GM19099 (cell line): ENCODE results near the gene COL19A1.

Source experiments
- POLR2A ChIP-seq: IDR thresholded peaks from 3 replicates; pipeline ENCODE4 v1.6.1; 2011; ENCODE audit warnings: low read depth; ENCODE audit not compliant: insufficient read length; ENCODE audit errors: extremely low read depth

Gene COL19A1

GRCh38 chr6:70234561-70235236 lies 368.3 kb downstream of the COL19A1 start:
- no peak for TF ChIP-seq POLR2A

DNA sequence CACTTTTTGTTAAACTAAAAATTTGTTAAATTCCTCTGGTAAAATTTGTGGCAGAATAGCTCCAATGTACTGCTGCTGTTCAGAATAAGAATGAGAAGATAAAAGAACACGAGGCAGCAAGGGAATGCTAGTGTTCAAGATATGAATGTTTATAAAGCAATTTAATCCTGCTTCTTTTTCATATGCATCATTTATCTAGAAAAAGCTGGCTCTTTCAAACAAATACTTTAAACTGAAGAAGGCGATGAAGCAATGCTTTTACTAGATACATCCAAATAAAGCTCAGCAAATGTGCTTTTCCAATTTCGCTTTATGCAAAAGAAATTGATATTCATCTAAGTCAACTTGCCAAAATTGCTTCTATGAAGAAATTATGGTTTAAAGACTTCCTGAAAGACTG lies 370.0 kb downstream of the COL19A1 start:
- no peak for TF ChIP-seq POLR2A

GRCh38 chr6:70241031-70241430 lies 374.7 kb downstream of the COL19A1 start:
- no peak for TF ChIP-seq POLR2A

DNA sequence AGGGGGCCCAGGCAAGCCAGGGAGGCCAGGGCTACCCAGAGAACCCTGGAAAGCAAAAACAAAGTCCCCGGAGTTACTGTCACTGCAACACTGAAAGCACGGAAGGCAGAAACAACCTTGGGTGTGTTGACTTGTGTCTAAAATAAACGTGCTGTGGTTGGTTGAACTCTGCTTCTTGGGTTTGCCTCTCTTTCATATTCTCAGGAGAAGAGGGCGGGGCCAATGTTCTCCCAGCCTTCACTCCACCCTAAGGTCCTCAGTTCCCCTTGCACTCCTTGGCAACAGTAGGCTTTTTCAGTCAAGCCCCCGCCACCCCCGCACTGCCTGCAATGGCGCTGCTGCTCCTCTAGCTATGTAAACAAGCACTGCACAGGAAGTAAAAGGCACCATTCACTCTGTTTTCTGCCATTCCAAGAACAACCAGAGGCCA lies 375.6 kb downstream of the COL19A1 start:
- TF ChIP-seq POLR2A: no peak

DNA sequence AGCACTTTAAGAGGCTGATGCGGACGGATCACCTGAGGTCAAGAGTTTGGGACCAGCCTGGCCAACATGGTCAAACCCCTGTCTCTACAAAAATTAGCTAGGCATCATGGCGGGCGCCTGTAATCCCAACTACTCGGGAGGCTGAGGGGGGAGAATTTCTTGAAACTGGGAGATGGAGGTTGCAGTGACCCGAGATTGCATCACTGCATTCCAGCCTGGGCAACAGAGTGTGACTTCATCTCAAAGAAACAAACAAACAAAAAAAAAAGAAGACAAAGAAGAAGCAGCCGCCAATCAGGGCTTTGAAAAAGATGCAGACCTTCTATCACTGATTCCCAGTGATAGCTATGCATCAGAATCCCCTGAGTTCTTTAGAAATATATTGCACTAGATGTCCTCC lies 379.8 kb downstream of the COL19A1 start:
- no peak for TF ChIP-seq POLR2A

- no peak for TF ChIP-seq POLR2A
These were observed 386.2 kb downstream of the COL19A1 start for GRCh38 chr6:70252604-70253003.

DNA sequence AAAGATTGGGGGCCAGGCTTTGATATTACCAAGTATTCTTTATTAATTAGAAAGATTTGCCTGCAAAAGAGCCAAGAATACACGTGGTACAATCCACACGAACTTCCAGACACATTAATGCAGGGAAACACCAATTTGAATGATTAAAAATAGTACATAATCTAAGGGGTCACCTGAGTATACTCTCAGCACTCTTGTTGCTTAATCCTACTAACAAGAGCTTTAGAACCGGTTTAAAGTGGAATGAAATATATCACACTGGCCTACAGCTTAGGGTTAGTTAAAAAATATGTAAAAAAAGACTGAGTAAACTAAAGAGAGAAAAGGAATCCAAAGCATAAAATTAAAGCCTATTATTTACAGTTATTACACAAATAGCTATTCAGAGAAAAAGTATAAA lies 387.6 kb downstream of the COL19A1 start:
- TF ChIP-seq POLR2A: no peak

DNA sequence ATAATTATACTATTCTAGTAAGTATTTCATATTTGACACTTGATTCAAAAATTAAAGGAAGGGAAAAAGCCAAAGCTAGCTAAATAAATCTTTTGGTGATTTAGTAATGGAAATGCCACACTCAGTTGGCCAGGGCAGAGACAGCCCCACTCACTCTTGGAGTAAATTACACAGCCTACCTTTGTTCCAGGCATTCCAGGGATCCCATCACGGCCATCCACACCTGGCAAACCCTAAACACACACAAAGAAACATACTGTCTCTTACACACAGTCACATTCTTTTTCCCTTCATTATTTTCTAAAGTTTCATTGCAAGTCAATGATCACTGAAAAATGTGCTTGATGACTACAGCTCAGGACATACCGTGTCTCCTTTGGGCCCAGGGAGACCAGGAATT lies 388.4 kb downstream of the COL19A1 start:
- TF ChIP-seq POLR2A: no peak

- TF ChIP-seq POLR2A: no peak
These were observed 391.5 kb downstream of the COL19A1 start for GRCh38 chr6:70257768-70258273.

DNA sequence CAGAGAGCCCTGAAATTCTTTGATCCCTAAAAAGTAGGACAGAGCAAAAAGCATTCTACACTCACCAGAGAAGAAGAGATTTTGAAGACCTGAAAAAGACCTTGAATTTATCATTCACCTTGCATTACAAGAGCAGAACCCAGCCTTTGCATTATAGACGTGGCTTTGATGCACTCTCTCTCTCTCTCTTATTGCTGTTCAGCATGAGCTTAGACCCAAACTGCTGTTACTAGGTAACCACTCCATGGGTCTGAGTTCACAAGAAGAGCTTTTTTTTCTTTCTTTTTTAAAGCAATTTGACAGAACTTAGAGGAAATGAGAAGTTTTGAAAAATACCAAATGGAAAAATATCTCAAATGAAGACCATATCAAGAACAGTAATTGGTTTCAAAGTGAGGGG lies 392.1 kb downstream of the COL19A1 start:
- no peak for TF ChIP-seq POLR2A
